Medulla oblongata (tissue), 1 donor: ENCODE results near the gene CLEC16A.

Experiments used
- DNase-seq: peaks from one replicate; pipeline ENCODE4 v3.0.0-alpha.2; 2015; ENCODE audit errors: extremely low spot score

The CLEC16A gene

DNA sequence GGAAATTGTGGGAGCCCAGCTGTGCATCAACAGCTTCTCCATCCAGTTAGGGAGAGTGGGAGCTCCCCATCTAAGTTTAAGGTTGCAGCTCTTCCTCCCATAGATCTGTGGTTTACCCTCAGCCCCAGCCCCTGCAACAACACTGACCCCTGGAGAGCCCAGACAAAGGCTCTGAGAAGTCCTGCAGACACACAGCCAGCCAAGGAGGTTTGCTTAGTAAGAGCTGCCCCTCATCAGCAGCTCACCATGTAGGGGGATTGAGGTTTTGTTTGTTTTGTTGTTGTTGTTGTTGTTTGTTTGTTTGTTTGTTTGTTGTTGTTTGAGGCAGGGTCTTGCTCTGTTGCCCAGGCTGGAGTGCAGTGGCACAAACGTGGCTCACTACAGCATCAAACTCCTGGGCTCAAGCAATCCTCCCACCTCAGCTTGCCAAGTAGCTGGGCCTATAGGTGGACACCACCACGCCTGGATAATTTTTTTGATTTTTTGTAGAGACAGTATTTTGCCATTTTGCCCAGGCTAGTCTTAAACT is 138.6 kb downstream of the CLEC16A start:
- DNase-seq, result no peak

DNA sequence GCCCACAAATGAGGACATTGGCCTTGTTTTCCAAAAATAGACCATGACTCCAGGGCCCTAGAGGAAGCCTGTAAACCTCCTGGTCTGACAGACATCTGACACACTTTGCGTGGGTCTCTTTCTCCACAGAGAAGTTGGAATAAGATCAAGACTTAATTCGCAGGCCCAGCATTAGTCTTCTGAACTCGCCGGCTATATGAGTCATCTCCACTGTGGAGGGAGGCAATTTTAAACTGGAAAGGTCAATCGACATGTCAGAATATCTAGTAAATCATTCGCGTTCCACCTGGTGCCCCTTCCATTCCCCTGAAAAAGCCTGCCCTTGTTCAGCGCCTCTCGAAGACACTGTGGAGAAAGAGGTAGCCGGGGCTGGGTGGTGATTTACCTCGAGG is 140.1 kb downstream of the CLEC16A start:
- no peak for DNase-seq

DNA sequence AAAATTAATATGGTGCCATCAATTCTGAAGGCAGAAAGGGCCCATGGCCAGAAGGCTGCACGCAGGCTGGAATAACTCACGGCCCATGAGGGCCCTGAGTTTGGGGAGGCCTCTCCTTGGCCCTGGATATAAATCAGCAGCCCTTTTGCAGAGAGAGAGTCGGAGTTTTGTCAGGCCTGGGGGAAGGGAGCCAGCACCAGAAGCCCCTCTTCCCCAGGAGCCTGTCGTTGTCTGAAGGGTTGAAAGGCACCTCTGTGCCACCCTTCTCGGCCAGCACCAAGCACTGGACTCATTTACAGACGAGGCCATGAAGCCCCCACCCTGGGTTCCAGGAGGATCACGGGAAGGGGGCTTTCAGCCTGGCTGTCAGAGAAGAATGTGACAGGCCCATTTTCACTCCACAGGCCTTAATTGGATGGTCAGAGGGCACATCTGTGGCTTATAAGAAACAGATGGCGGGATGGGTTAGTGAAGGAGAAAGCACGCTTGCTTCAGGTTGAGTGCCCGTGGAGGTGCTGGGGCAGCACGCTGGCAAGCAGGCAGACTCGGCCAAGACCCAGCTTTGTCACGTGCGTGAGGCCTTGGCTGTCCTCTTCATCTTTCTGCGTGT is 140.6 kb downstream of the CLEC16A start:
- DNase-seq, result no peak

DNA sequence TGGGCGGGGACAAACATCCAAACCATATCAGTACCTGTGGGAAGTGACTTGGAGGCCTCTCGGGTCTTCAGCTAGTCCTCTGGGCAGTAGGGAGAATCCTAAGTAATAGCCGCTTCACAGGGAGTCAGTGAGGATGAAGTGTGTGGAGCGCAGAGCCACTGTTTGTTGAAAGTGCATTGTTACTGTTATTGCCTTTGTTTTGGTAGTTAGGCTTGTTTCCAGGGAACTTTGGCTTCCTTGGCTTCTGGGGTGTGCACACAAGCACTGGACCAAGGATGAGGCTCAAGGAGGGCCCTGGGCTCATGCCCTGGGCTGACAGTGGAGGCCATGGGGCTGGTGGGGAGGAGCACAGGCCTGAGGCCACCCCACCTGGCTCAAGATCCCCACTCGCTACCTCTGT is 141.6 kb downstream of the CLEC16A start:
- DNase-seq, result no peak

DNA sequence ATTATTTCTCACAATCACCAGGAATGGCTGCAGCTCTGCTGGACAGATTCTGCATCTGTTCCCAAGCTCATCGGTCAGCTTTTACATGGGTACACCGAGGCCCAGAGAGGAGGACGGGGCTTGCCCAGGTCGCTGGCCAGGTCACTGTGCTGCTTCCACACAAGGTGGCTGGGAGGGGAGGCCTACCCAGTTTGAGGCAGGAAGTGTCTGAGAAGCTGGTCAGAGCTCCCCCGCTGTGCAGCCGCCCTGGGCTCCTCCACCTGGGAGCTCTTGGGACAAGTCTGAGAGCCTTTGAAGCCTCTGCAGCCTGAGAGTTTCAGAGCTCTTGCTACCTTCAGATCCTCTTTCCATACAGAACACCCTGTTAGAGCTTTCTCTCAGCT is 143.3 kb downstream of the CLEC16A start:
- no peak for DNase-seq

DNA sequence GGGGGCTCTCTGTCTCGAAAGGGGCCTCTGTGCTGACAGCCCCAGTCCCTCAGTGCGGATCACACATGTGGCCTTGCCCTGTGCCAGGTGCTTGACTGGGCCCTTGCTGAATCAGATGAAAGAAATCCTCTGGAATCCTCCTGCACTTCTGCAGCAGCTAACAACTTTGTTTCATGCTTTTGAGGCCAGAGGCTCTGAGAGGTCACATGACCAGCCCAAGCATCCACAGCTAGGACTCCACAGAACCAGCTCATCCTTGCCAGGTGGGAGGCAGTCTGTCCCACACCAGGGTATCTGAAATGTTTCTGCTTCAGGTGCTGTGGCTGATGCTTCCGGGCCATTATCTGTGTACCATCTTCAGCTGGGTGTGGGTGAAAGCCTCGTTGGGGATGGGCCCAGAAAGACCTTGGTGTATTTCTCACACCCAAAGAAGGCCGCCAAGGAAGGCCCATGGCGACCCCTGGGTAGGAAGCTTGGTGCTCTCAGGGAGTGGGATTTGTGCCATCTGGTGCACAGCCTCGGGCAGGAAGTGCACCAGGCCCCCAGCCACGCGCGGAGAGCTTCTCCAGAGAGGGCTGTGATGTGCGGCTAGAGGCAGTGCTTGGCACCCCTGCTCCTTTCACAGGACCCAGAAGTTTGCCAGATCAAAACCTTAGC is 143.8 kb downstream of the CLEC16A start:
- DNase-seq, result no peak

DNA sequence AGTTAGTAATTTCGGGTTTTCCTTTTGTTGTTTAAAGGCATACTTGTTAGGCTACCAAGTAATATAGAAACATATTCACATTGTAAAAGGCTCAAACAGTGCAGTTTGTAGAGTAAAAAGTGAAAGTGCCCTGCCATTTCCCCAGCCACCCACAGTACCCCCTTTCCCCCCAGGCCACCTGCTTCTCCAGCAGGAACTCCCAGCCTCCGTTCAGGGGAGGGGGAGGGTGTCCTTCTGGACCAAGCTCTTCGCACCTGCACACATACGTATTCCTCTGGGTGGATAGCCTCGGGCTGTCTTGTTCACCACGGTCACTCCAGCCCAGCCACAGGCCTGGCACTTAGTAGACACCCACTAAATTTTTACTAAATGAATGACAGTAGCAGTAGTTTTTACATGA is 144.5 kb downstream of the CLEC16A start:
- no peak for DNase-seq

DNA sequence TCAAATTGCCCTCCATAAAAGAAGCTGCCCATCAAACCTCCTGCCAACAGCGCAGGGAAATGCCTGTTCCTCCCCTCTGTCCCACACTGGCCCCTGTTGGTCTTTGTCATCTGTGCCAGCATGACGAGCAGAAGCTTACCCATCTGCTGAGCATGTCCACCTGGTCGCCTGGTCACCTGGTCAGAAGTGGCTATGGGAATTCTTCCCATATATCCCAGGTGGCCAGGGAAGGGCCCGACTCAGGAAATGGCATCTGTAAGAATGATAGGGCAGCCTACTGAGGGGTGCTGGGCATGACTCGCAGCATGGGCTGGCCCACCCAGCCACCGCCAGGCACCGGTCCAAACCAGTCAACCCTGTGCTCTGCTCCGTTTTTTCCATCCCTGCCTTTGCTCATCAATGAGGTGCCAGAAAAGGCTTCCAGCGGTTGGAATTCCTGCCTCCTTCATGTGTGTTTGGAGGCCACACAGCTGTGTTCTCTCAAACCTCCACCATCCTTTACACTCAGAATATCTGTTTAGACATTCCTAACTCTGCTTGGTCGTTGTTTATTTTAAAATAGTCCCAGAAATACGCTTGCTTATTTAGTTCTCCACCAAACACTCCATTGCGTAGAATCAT is 145.2 kb downstream of the CLEC16A start:
- DNase-seq, result no peak

DNA sequence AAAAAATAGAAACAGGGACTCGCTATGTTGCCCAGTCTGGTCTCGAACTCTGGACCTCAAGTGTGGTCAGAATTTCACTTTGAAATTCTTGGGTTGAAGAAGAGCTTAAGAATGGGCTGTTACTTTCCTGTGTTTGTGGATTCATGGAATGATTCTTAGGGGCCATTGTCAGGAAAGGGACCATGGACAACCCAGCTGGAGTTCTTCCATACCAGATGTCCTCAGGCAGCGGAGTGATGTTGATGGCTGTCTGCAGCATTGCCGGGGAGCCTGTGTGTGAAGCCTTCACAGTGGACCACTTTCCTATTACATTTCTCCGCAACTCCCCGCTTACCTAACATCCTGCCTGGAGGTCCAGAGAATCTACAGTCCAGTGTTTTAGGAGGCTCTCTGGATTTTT is 145.9 kb downstream of the CLEC16A start:
- DNase-seq, result no peak

DNA sequence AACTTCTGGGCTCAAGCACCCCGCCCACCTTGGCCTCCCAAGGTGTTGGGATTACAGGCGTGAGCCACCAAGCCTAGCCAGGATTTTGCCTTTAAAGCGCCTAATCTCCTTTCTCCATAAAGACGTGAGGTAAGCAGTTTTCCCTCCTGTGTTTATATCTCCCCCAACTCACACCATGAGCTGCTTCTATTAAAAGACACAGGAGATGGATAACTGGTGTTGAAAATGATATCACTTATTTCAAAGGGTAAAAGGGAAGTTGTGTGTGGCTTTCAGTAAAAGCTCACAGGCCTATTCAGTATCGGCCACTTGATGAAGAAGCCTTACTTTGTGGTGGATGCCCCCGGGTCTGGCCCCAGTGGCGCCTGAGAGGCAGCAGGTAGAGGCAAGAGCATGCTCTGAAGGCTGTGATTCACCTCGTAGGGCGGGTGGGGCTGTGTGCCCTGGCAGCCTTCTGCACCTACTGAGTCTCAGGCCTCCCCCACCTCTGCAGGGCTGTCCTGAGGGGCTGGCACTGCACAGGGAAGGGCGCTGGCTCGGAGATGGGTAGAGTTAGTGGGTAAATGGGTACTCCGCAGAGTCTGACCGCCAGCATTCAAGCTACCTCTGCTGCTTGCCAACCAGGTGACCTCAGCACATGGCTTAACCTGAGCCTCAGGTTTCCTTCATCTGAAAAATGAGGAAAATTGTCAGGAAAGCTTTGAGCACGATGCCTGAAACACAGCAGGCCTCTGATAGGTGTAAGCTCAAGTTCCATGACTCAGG is 146.8 kb downstream of the CLEC16A start:
- no peak for DNase-seq

DNA sequence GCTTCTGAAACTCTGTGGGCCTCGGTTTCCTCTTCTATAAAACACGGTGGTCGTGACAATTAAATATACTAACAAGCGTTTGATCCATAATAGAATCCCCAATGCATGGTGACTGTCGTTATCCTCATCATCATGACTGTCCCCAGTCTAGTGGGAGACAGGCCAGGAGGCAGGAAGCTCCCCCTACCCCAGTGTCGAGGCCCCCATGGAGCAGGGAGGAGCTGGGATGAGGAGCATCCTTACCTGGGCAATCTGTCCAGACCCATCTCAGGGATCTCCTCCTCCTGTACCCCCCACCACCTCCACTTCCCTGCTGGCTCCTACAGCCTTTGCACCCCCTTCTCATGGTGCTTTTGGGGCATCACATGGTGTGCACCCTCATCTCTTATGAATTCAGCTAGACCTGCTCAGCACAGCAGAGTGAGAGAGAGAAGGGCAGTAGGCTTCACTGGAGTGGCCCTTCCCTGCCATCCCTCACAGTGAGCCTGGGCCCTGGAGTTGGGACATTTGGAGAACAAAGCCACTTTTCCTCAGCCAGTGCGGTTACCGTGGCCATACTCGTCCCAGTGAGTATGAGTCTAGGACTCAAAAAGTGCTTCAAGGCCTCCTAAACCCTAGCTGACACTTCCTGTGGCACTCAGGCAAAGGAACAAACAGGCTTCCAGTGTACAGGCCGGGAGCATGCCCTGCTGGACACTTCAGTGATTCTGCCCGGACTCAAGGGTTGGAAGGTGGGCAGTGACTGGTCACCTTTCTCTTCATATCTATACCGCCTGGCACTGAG is 148.6 kb downstream of the CLEC16A start:
- no peak for DNase-seq

DNA sequence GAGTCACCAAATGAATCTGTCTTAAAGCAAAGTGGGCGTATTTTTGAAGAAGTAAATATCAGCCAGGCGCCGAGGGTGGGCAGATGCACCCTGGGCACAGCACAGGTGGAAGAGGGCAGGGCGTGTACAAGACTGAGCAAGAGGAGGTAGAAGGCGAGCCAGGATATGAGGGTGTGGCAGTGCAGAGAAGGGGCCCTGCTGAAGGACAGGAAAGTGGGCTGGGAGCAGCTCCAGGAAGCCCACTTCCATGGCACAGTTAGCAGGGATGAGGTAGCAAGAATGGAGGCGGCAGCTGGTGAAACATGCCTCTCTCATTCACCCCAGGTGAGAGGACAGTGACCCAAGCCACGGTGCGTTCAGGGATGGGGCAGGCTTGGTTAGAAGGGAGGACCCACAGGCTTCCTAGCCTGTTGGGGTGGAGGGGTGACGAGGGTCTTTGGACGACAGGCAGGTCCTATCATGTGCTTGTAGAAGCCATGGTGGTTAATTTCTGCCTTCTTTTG is 149.3 kb downstream of the CLEC16A start:
- no peak for DNase-seq

DNA sequence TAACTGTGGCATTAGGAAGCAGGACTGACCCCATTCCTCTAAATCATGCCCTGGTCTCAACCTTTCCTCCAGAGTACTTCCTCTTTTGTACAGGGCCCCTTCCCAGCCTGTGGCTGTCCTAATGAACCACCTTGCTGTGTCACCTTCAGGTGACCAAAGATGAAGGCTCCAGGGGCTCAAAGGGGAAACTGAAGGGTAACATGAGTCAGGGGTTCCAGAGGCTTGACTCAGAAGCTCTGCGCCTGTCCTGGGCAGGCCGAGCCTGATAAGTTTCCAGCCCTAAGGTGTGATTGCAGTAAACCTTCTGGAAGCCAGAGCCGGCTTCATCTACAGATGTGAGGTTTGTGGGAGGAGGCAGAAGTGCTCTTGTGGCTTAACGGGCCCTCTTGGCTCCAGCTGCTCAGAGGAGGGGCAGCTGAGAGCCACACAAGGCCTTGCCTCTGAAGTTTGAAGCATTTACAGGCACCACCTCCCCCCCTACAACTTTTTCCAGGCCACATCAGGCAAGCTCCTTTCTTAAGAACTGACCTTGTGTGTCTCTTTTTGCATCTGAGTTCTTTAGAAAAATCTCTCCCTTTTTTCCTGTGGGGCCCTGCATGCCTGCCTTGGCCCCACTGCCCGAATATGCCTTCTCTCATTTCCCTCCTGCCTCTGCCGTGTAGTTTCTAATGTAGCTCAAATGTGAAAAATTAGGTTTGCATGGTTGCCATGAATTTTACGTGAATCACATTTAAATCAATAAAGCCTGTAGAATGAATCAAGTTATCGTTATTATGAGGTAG is 149.9 kb downstream of the CLEC16A start:
- no peak for DNase-seq

DNA sequence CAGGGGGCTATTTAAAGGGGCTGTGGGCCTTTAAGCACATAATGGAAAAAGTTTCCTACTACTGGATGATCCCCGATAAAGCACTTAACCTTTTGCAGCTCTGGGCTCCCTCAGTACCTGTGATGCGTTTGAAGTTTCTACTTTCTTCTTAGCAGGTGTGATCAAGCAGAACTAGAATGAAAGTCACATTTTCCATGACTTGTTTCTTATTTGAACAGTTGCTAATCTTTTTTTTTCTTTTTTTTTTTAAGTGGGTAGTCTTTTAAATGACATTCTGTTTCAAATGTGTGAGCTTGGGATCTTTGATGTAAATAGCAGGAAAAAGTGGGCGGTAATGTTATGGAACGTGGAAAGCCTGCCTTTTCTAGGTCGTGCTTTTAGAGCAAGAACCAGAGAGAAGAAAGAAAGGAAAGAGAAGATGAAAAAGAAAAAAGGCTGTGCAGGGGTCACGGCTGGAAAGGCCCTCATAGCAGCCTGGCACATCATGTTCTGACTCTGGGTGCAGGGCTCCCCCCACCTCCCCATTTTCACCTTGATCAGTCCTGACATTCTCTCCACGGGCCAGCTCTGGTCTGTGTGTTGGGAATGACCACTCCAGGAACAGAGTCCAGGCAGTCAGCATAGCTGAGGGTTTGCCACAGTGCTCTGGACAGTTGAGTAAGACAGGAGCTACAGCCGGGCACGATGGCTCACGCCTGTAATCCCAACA is 150.6 kb downstream of the CLEC16A start:
- DNase-seq, result no peak

DNA sequence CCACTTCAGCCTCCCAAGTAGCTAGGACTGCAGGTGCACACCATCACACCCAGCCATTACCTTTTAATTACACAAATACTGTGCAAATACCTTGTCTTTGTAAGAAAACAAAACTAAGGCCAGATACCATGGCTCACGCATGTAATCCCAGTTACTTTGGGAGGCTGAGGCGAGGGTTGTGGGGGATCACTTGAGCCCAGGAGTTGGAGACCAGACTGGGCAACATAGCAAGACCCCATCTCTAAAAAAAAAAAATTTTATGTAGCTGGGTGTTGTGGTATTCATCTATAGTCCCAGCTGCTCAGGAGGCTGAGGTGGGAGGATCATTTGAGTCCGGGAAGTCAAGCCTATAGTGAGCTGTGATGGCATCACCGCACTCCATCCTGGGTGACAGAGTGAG is 151.6 kb downstream of the CLEC16A start:
- no peak for DNase-seq

DNA sequence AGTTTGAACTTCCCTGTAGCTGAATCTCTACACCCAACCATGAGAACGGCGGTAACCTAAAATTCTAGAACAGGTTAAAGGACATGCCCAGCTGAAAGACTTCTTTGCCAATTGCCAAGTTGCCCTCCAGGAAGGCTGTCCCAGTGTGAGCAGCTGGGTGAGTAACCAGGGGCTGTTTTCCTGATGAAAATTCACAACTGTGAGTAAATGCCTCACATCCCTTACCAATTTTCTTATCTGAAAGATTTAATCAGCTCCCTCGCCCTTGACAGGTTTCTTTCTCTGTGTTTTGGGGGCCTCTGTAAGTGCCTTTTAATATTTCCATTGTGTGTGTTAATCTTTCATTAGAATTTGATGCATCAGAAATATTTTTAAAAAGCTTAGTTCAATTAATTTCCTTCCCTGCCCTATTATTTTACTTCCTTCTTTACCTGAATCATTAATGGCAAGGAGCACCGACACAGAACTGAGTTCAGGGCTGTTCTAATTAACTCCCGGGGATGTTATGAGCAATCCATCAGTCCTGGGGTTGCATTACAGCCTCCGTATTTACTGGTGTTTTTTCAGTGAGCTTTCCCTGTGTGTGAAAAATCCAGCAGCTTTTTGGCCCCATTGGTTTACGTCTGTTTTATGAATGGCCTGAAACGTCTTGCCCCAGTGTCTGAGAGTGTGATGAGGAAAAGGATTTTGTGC is 152.9 kb downstream of the CLEC16A start:
- DNase-seq, result no peak

DNA sequence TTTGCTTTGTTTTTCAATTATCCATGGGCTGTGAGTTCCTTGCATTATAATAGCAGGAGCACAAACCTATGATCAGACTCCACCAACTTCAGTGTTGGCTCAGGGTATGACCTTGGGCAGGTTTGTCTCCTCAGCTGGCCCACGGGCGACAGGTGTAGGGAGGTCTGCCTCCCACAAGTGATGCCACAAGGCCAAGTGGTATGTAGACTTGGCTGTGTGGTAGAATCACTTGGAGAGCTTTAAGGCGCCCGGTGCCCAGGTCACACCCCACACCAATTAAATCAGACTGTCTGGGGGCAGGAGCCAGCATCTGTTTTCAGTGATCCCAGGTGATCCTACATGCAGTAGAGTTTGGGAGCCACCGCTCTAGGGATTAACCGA is 153.4 kb downstream of the CLEC16A start:
- no peak for DNase-seq

DNA sequence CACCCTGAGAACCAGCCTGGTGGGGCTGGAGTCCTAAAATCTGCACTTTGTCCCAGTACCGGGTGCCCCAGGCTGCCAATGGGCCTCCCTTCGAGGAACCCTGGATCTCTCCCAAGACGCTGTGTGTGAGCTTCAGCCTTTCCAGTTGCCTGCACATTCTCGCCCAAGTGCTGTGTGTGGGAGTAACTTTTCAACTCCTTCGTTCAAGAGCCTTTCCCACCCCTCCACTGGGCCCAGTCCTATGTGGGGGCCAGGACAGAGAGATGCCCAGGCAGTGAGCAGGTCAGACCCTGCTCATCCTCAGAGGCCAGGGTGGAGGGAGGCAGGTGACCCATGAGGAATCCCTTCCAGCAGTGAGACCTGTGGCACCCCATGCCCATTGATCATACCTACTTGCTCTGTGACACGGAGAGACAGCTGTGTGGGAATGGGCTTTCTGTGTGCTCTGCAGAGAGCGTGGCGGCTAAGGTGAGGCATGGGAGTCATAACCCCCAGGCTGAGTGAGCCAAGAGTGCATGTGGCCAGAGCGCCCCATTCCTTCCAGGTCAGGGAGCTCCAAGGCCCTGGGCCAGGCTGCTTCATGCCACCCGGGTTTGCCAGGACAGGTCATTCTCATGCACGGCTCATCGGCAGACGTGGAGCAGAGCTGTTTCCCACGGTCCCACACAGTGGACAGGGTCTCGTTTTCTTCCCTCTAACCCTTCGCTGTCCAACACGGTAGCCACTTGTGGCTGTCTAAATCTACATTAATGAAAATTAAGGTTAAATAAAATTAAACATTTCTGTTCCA is 154.4 kb downstream of the CLEC16A start:
- peak; percentile 59 for DNase-seq
